Measurements from ENCODE around the gene AKR7A3. TPM values are rescaled to one million over a fixed set of nuclear protein-coding genes. Genes with fewer than 3 reads are reported as not detected.

Gene AKR7A3
- total RNA-seq, 1 experiment from 2014 or later, result 1.4 TPM

DNA sequence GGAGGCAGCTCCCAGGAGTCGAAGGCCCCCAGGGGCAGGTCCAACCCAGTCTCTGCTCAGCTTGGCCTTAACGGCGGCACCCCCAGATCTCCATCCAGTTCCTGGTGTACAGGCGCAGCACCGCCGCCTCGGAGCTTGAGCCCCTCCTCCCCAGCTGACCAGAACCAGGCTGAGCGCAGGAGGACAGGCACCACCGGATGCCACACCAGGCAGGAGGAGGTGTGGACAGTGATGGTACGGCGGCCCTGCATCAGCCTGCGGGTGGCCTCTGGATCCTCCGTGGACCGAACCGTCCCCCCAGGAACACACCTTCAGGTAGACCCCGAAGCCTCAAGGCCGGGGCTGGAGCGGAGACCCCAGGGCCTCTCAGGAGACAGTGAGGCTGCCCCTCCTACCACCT is 39.9 kb upstream of the AKR7A3 start:
- no peaks in the 10 kb centered on the region for H3K9me3 ChIP-seq (ENCODE audit: control insufficient read depth, insufficient read depth, low read depth, low read length)
- no peak overlapping the region for H3K27ac ChIP-seq (ENCODE audit: low read length)
- no peaks in the 10 kb centered on the region for H3K27me3 ChIP-seq (ENCODE audit: control insufficient read depth, insufficient read depth, low read length)
- POLR2A ChIA-PET, result no interaction called here
- no peak overlapping the region for H3K4me3 ChIP-seq (ENCODE audit: low read depth in 2 of 2, low read length in 2 of 2)
- ATAC-seq (no peak), DNase-seq (ENCODE audit: low read depth, low spot score) (no peak)
- intact Hi-C loops (cut with micrococcal nuclease; ENCODE audit: unreplicated experiment), result no loop called here
- no peaks in the 10 kb centered on the region; the same call in 1 of the 2 replicates for H3K4me1 ChIP-seq (ENCODE audit: control insufficient read depth, insufficient read depth, low read length)
- no peaks in the 10 kb centered on the region; the same call in 1 of the 2 replicates for H3K36me3 ChIP-seq (ENCODE audit: control insufficient read depth, insufficient read depth, low read length)
- in situ Hi-C loops (cut with HindIII; ENCODE audit: low pct_unique_long_range_greater_than_20kb, low sequenced_read_pairs), result no loop called here
- TF ChIP-seq POLR2AphosphoS5 (IDR thresholded peaks at IDR 0.05; ENCODE audit: low read depth, low read length) (no peak), SIN3A (IDR thresholded peaks at IDR 0.05; ENCODE audit: borderline replicate concordance, insufficient read depth, low read depth, low read length) (no peak), TCF7L2 (IDR thresholded peaks at IDR 0.05; ENCODE audit: low read depth, low read length) (no peak)
- TF ChIP-seq, protein P1, sequence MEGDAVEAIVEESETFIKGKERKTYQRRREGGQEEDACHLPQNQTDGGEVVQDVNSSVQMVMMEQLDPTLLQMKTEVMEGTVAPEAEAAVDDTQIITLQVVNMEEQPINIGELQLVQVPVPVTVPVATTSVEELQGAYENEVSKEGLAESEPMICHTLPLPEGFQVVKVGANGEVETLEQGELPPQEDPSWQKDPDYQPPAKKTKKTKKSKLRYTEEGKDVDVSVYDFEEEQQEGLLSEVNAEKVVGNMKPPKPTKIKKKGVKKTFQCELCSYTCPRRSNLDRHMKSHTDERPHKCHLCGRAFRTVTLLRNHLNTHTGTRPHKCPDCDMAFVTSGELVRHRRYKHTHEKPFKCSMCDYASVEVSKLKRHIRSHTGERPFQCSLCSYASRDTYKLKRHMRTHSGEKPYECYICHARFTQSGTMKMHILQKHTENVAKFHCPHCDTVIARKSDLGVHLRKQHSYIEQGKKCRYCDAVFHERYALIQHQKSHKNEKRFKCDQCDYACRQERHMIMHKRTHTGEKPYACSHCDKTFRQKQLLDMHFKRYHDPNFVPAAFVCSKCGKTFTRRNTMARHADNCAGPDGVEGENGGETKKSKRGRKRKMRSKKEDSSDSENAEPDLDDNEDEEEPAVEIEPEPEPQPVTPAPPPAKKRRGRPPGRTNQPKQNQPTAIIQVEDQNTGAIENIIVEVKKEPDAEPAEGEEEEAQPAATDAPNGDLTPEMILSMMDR (IDR thresholded peaks at IDR 0.05), result no peak
- TF ChIP-seq, protein P2, sequence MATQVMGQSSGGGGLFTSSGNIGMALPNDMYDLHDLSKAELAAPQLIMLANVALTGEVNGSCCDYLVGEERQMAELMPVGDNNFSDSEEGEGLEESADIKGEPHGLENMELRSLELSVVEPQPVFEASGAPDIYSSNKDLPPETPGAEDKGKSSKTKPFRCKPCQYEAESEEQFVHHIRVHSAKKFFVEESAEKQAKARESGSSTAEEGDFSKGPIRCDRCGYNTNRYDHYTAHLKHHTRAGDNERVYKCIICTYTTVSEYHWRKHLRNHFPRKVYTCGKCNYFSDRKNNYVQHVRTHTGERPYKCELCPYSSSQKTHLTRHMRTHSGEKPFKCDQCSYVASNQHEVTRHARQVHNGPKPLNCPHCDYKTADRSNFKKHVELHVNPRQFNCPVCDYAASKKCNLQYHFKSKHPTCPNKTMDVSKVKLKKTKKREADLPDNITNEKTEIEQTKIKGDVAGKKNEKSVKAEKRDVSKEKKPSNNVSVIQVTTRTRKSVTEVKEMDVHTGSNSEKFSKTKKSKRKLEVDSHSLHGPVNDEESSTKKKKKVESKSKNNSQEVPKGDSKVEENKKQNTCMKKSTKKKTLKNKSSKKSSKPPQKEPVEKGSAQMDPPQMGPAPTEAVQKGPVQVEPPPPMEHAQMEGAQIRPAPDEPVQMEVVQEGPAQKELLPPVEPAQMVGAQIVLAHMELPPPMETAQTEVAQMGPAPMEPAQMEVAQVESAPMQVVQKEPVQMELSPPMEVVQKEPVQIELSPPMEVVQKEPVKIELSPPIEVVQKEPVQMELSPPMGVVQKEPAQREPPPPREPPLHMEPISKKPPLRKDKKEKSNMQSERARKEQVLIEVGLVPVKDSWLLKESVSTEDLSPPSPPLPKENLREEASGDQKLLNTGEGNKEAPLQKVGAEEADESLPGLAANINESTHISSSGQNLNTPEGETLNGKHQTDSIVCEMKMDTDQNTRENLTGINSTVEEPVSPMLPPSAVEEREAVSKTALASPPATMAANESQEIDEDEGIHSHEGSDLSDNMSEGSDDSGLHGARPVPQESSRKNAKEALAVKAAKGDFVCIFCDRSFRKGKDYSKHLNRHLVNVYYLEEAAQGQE (IDR thresholded peaks at IDR 0.05; ENCODE audit: insufficient read depth in 1 of 2, low read depth in 2 of 2, low read length in 1 of 2), result no peak
- CTCF ChIA-PET, result no interaction called here
- no TSS peak for BruUV-seq (replicated peaks)

DNA sequence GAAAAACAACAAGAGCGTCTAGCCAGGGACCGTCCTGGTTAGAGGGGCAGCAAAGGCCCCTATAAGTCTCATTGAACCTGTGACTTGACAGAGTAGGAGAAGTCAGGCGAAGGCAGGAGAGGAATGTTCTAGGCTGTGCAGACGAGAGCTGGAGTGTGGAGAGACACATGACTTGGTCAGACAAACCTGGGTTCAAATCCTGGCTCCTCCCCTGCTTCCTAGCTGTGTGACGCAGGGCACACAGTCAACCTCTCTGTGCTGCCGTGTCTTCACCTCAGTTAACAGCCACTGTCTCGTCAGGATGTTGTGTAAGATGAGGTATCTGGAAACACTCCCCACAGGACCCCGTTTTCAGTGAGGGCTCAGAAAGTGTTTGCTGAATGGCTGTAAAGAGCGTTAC is 39.2 kb upstream of the AKR7A3 start:
- TSS peak; percentile 55 for BruUV-seq (replicated peaks)
- ChIA-PET POLR2A (no interaction called here), CTCF (no interaction called here)
- TF ChIP-seq POLR2AphosphoS5 (IDR thresholded peaks at IDR 0.05; ENCODE audit: low read depth, low read length) (no peak), TCF7L2 (IDR thresholded peaks at IDR 0.05; ENCODE audit: low read depth, low read length) (no peak), SIN3A (IDR thresholded peaks at IDR 0.05; ENCODE audit: borderline replicate concordance, insufficient read depth, low read depth, low read length) (no peak)
- TF ChIP-seq, protein P2 (IDR thresholded peaks at IDR 0.05; ENCODE audit: insufficient read depth in 1 of 2, low read depth in 2 of 2, low read length in 1 of 2), result no peak
- TF ChIP-seq, protein P1 (IDR thresholded peaks at IDR 0.05), result no peak
- in situ Hi-C loops (cut with HindIII; ENCODE audit: low pct_unique_long_range_greater_than_20kb, low sequenced_read_pairs) (no loop called here), intact Hi-C loops (cut with micrococcal nuclease; ENCODE audit: unreplicated experiment) (no loop called here)
- Histone ChIP-seq H3K4me3 (ENCODE audit: low read depth in 2 of 2, low read length in 2 of 2) (no peak overlapping the region), H3K4me1 (ENCODE audit: control insufficient read depth, insufficient read depth, low read length) (no peaks in the 10 kb centered on the region; the same call in 1 of the 2 replicates), H3K36me3 (ENCODE audit: control insufficient read depth, insufficient read depth, low read length) (no peaks in the 10 kb centered on the region; the same call in 1 of the 2 replicates), H3K27ac (ENCODE audit: low read length) (no peak overlapping the region), H3K9me3 (ENCODE audit: control insufficient read depth, insufficient read depth, low read depth, low read length) (no peaks in the 10 kb centered on the region), H3K27me3 (ENCODE audit: control insufficient read depth, insufficient read depth, low read length) (no peaks in the 10 kb centered on the region)
- ATAC-seq, result no peak
- DNase-seq (ENCODE audit: low read depth, low spot score), result no peak
